Neural cell (in vitro differentiated cells): Measurements from ENCODE around the gene LDLRAD4. TPM values are rescaled to one million over a fixed set of nuclear protein-coding genes. Genes with fewer than 3 reads are reported as not detected.

Experiments used
- H2AFZ ChIP-seq: fragments of 200-600, 300-800 bp; sonication (generic), shearing (Covaris generic); 2 replicates; pipeline ENCODE4 v1.6.0; 2014; ENCODE audit warnings: low read depth, mild to moderate bottlenecking, antibody characterized with exemption, low read length, moderate library complexity
- H3F3A ChIP-seq: fragments of 200-600 bp; shearing (Covaris generic); 2 replicates; pipeline ENCODE4 v1.6.1; 2016; ENCODE audit warnings: mild to moderate bottlenecking, moderate library complexity, mixed read lengths, antibody characterized with exemption, low read length; ENCODE audit not compliant: insufficient read depth, poor library complexity, severe bottlenecking
- H3K27ac ChIP-seq: fragments of 200-600, 300-800 bp; sonication (generic), shearing (Covaris generic); 2 replicates; pipeline ENCODE4 v1.5.1; 2014; ENCODE audit warnings: mild to moderate bottlenecking, low read length, moderate library complexity
- H3K27me3 ChIP-seq: fragments of 300-800, 200-600 bp; sonication (generic), shearing (Covaris generic); 2 replicates; pipeline ENCODE4 v1.6.0; 2014; ENCODE audit warnings: mild to moderate bottlenecking, low read depth, low read length, moderate library complexity; ENCODE audit not compliant: insufficient read depth
- H3K36me3 ChIP-seq: fragments of 300-800, 200-600 bp; sonication (generic), shearing (Covaris generic); 2 replicates; pipeline ENCODE4 v1.5.1; 2014; ENCODE audit warnings: mild to moderate bottlenecking, antibody characterized with exemption, low read length, moderate library complexity; ENCODE audit not compliant: insufficient read depth
- H3K4me2 ChIP-seq: fragments of 300-800, 200-600 bp; sonication (generic), shearing (Covaris generic); 2 replicates; pipeline ENCODE4 v1.6.0; 2014; ENCODE audit warnings: mild to moderate bottlenecking, low read length
- H3K4me3 ChIP-seq: fragments of 300-800, 200-600 bp; sonication (generic), shearing (Covaris generic); 2 replicates; pipeline ENCODE4 v1.5.1; 2014; ENCODE audit warnings: mild to moderate bottlenecking, low read length, moderate library complexity
- H3K79me2 ChIP-seq: fragments of 200-600 bp; shearing (Covaris generic); replicated peaks from 2 replicates; pipeline ENCODE4 v1.6.0; 2014; ENCODE audit warnings: mild to moderate bottlenecking, low read length, moderate library complexity; ENCODE audit not compliant: insufficient read depth
- H3K9ac ChIP-seq: fragments of 300-800, 200-600 bp; sonication (generic), shearing (Covaris generic); 2 replicates; pipeline ENCODE4 v1.6.1; 2016; ENCODE audit warnings: mild to moderate bottlenecking, low read length, mixed read lengths
- H3K9me2 ChIP-seq: fragments of 200-600 bp; shearing (Covaris generic); 2 replicates; pipeline ENCODE4 v1.6.1; 2016; ENCODE audit warnings: mild to moderate bottlenecking, low read length, mixed read lengths; ENCODE audit not compliant: insufficient read depth
- H3K9me3 ChIP-seq: fragments of 200-600, 300-800 bp; sonication (generic), shearing (Covaris generic); 2 replicates; pipeline ENCODE4 v1.6.1; 2016; ENCODE audit warnings: mild to moderate bottlenecking, mixed run types, low read length, moderate library complexity, mixed read lengths
- H4K20me1 ChIP-seq: fragments of 200-600 bp; shearing (Covaris generic); 2 replicates; pipeline ENCODE4 v1.6.1; 2016; ENCODE audit warnings: mild to moderate bottlenecking, mixed run types; ENCODE audit not compliant: insufficient read depth
- EP300 ChIP-seq: fragments of 450-650 bp; conservative IDR thresholded peaks from 2 replicates; pipeline ENCODE4 v1.6.1; 2014; ENCODE audit warnings: antibody characterized with exemption, mild to moderate bottlenecking, moderate library complexity; ENCODE audit not compliant: poor library complexity, severe bottlenecking
- EZH2 ChIP-seq: fragments of 200-600, 300-800 bp; shearing (Covaris generic), sonication (generic); IDR thresholded peaks from 2 replicates; pipeline ENCODE4 v1.6.1; 2014; ENCODE audit warnings: antibody characterized with exemption, low read length, borderline replicate concordance, mild to moderate bottlenecking; ENCODE audit not compliant: insufficient read depth, poor library complexity, severe bottlenecking
- MXI1 ChIP-seq: fragments of 450-650 bp; conservative IDR thresholded peaks from 2 replicates; pipeline ENCODE4 v1.6.1; 2014; ENCODE audit warnings: antibody characterized with exemption, mild to moderate bottlenecking; ENCODE audit not compliant: poor library complexity, severe bottlenecking
- POLR2AphosphoS5 ChIP-seq: IDR thresholded peaks from 2 replicates; pipeline ENCODE4 v1.6.1; 2012
- RAD21 ChIP-seq: fragments of 450-650 bp; conservative IDR thresholded peaks from 2 replicates; pipeline ENCODE4 v1.6.1; 2014; ENCODE audit warnings: antibody characterized with exemption, mild to moderate bottlenecking, moderate library complexity
- REST ChIP-seq: IDR thresholded peaks from 2 replicates; pipeline ENCODE4 v1.6.1; 2012; ENCODE audit warnings: borderline replicate concordance
- SMC3 ChIP-seq: fragments of 450-650 bp; conservative IDR thresholded peaks from 2 replicates; pipeline ENCODE4 v1.6.1; 2014; ENCODE audit warnings: antibody characterized with exemption, mild to moderate bottlenecking, moderate library complexity; ENCODE audit not compliant: poor library complexity
- TAF1 ChIP-seq: IDR thresholded peaks from 2 replicates; pipeline ENCODE4 v1.6.1; 2012; ENCODE audit warnings: low read depth
- polyA plus RNA-seq: library from polyadenylated mRNA; depleted of rRNA; stranded (reverse); fragments of >200 nt; gene quantifications from 2 replicates; pipeline ENCODE4 v1.2.3, GENCODE V29; 2014
- TF ChIP-seq, protein P1 (sequence below): fragments of 450-650 bp; IDR thresholded peaks from 2 replicates; pipeline ENCODE4 v1.5.1; 2014; ENCODE audit warnings: antibody characterized with exemption, mild to moderate bottlenecking, moderate library complexity; ENCODE audit not compliant: poor library complexity, severe bottlenecking

LDLRAD4 gene
- polyA plus RNA-seq, 1 donor from 2014 or later: 3.7 TPM

- Histone ChIP-seq H3K27ac (no peak overlapping the region), H3K9me2 (no peaks in the 10 kb centered on the region), H3K36me3 (no peaks in the 10 kb centered on the region), H3K4me3 (no peak overlapping the region), H3K27me3 (no peaks in the 10 kb centered on the region), H3K79me2 (no peaks in the 10 kb centered on the region), H3K9ac (no peak overlapping the region), H3F3A (no peaks in the 10 kb centered on the region), H3K9me3 (no peaks in the 10 kb centered on the region), H4K20me1 (no peaks in the 10 kb centered on the region), H3K4me2 (no peak overlapping the region), H2AFZ (no peak overlapping the region)
- TF ChIP-seq TAF1 (no peak), SMC3 (no peak), EP300 (no peak), POLR2AphosphoS5 (no peak), RAD21 (no peak), REST (no peak), EZH2 (no peak), MXI1 (no peak)
- TF ChIP-seq, protein P1, sequence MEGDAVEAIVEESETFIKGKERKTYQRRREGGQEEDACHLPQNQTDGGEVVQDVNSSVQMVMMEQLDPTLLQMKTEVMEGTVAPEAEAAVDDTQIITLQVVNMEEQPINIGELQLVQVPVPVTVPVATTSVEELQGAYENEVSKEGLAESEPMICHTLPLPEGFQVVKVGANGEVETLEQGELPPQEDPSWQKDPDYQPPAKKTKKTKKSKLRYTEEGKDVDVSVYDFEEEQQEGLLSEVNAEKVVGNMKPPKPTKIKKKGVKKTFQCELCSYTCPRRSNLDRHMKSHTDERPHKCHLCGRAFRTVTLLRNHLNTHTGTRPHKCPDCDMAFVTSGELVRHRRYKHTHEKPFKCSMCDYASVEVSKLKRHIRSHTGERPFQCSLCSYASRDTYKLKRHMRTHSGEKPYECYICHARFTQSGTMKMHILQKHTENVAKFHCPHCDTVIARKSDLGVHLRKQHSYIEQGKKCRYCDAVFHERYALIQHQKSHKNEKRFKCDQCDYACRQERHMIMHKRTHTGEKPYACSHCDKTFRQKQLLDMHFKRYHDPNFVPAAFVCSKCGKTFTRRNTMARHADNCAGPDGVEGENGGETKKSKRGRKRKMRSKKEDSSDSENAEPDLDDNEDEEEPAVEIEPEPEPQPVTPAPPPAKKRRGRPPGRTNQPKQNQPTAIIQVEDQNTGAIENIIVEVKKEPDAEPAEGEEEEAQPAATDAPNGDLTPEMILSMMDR: no peak
Measured at GRCh38 chr18:13633700-13634099, 415.1 kb downstream of the LDLRAD4 start.

- Histone ChIP-seq H3K79me2 (no peaks in the 10 kb centered on the region), H2AFZ (no peak overlapping the region), H3K9me2 (no peaks in the 10 kb centered on the region), H3K27ac (no peak overlapping the region), H4K20me1 (no peaks in the 10 kb centered on the region), H3K4me2 (no peak overlapping the region), H3K9ac (no peak overlapping the region), H3K36me3 (no peaks in the 10 kb centered on the region), H3K4me3 (no peak overlapping the region), H3K9me3 (no peaks in the 10 kb centered on the region), H3F3A (no peaks in the 10 kb centered on the region), H3K27me3 (no peaks in the 10 kb centered on the region)
- no peak for TF ChIP-seq POLR2AphosphoS5
- no peak for TF ChIP-seq MXI1
- TF ChIP-seq REST: no peak
- no peak for TF ChIP-seq TAF1
- TF ChIP-seq RAD21: no peak
- TF ChIP-seq, protein P1: no peak
- no peak for TF ChIP-seq EP300
Measured at GRCh38 chr18:13635046-13635445, 416.5 kb downstream of the LDLRAD4 start.
